Keratinocyte (primary cell): ENCODE data around the gene SORD.
"Not testable (repeated sequence)": the region's sequence is repeated elsewhere in the genome, so short reads cannot be mapped to it uniquely, and the experiment has no call there.

Source experiments
- EZH2 ChIP-seq: IDR thresholded peaks from one replicate; pipeline ENCODE4 v1.6.1; 2012; ENCODE audit warnings: inconsistent platforms, mild to moderate bottlenecking, low read length, moderate library complexity
- TF ChIP-seq, protein P1 (sequence below), 3 experiments: IDR thresholded peaks in 1 of 3; conservative IDR thresholded peaks in 1 of 3; optimal IDR thresholded peaks in 1 of 3; 2 replicates in 2 of 3; 3 replicates in 1 of 3; pipeline versions ENCODE3 to v1.5.1; 2011; ENCODE audit warnings: low read length in 3 of 3, mild to moderate bottlenecking in 3 of 3, moderate library complexity in 2 of 3, control low read depth in 1 of 3, inconsistent platforms in 1 of 3; ENCODE audit not compliant: insufficient read depth in 2 of 3; ENCODE audit errors: extremely low read depth in 1 of 3

DNA sequence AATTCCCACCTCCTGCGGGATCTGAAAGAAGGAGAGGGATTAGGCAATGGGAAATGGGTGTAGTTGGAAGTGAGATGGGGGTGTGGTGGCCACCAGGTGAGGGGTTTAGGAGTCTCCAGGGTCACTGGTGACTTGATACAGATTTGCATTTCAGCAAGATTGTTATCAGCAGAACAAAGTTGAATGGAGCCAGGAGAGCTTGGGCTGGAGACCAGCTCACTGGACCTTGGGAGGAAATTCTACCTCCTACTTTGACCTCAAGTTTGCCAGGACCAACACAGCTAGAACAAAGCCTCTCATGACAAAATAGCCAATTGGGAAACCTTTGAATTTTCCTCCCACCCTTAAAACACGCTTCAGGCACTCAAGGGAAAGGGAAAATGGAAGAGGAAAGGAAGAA lies 9.5 kb downstream of the SORD start:
- TF ChIP-seq, protein P1, sequence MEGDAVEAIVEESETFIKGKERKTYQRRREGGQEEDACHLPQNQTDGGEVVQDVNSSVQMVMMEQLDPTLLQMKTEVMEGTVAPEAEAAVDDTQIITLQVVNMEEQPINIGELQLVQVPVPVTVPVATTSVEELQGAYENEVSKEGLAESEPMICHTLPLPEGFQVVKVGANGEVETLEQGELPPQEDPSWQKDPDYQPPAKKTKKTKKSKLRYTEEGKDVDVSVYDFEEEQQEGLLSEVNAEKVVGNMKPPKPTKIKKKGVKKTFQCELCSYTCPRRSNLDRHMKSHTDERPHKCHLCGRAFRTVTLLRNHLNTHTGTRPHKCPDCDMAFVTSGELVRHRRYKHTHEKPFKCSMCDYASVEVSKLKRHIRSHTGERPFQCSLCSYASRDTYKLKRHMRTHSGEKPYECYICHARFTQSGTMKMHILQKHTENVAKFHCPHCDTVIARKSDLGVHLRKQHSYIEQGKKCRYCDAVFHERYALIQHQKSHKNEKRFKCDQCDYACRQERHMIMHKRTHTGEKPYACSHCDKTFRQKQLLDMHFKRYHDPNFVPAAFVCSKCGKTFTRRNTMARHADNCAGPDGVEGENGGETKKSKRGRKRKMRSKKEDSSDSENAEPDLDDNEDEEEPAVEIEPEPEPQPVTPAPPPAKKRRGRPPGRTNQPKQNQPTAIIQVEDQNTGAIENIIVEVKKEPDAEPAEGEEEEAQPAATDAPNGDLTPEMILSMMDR (optimal IDR thresholded peaks at IDR 0.05 in 1 of 3, IDR thresholded peaks at IDR 0.05 in 1 of 3, conservative IDR thresholded peaks at IDR 0.05 in 1 of 3; ENCODE audit: extremely low read depth in 1 of 3, insufficient read depth in 2 of 3, low read length in 3 of 3): not testable (repeated sequence)
- not testable (repeated sequence) for TF ChIP-seq EZH2
